Ovary (tissue), 3 donors: ENCODE results near the gene RHEB.

Experiments used
- CTCF ChIP-seq, 3 donors: fragments of 450-650 bp in 2 of 3; fragments of 200-600 bp in 1 of 3; IDR thresholded peaks; one replicate each; pipeline versions ENCODE4 v1.5.1 to v1.8.0; 2016 to 2022; ENCODE audit warnings: antibody characterized with exemption in 3 of 3, mild to moderate bottlenecking in 1 of 3
- POLR2A ChIP-seq: fragments of 450-650 bp; IDR thresholded peaks from one replicate; pipeline ENCODE4 v1.6.1; 2017; ENCODE audit warnings: antibody characterized with exemption, mild to moderate bottlenecking, moderate library complexity
- donor health status: DM: no; HTN: no; CAD: no.

- TF ChIP-seq POLR2A (no peak), CTCF (IDR thresholded peaks at IDR 0.05) (no peak)
Measured at GRCh38 chr7:151423936-151424335, 95.8 kb downstream of the RHEB start.
